Vagina (tissue), 2 donors: ENCODE results near the gene CCP110.

Experiments used
- POLR2A ChIP-seq, 2 donors: fragments of 450-650 bp; IDR thresholded peaks; one replicate each; pipeline ENCODE4 v1.6.1; 2017; ENCODE audit warnings: antibody characterized with exemption in 2 of 2, mild to moderate bottlenecking in 2 of 2, moderate library complexity in 2 of 2
- POLR2AphosphoS5 ChIP-seq, 2 donors: sonication (generic); formaldehyde crosslinking; IDR thresholded peaks; one replicate each; pipeline ENCODE4 v1.9.0; 2017; ENCODE audit warnings: antibody characterized with exemption in 2 of 2, mild to moderate bottlenecking in 2 of 2, low read depth in 1 of 2; ENCODE audit not compliant: insufficient read depth in 1 of 2
- TF ChIP-seq, protein P1 (sequence below), 3 experiments: fragments of 450-650 bp in 2 of 3; fragments of 200-600 bp in 1 of 3; sonication (generic) in 1 of 3; IDR thresholded peaks; one replicate each; pipeline ENCODE4 v1.5.1; 2017 to 2019; ENCODE audit warnings: antibody characterized with exemption in 3 of 3, mild to moderate bottlenecking in 2 of 3, moderate library complexity in 2 of 3

DNA sequence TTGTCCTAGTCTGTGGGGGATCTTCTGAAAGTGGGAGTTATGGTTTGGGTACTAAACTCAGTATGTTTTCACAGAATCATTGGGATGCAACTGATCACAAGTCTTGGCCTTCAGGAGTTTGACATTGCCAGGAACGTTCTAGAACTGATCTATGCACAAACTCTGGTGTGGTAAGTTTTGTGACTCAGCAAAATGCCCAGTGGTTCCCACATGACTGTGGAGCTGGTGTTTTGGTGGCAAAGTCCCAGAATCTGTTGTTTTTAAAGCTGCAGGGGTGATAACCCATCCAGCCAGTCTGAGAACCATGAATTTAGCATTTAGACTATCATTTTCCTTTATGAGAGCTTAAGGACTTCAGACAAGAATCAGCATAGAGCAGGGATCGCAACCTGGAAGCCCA is 42.4 kb upstream of the CCP110 start:
- TF ChIP-seq, protein P1, sequence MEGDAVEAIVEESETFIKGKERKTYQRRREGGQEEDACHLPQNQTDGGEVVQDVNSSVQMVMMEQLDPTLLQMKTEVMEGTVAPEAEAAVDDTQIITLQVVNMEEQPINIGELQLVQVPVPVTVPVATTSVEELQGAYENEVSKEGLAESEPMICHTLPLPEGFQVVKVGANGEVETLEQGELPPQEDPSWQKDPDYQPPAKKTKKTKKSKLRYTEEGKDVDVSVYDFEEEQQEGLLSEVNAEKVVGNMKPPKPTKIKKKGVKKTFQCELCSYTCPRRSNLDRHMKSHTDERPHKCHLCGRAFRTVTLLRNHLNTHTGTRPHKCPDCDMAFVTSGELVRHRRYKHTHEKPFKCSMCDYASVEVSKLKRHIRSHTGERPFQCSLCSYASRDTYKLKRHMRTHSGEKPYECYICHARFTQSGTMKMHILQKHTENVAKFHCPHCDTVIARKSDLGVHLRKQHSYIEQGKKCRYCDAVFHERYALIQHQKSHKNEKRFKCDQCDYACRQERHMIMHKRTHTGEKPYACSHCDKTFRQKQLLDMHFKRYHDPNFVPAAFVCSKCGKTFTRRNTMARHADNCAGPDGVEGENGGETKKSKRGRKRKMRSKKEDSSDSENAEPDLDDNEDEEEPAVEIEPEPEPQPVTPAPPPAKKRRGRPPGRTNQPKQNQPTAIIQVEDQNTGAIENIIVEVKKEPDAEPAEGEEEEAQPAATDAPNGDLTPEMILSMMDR (IDR thresholded peaks at IDR 0.05), result no peak
- TF ChIP-seq POLR2AphosphoS5 (IDR thresholded peaks at IDR 0.05; ENCODE audit: insufficient read depth in 1 of 2, low read depth in 1 of 2) (no peak), POLR2A (IDR thresholded peaks at IDR 0.05) (no peak)
